Hepatocyte (in vitro differentiated cells): Measurements from ENCODE around the gene MPIG6B. TPM values are rescaled to one million over a fixed set of nuclear protein-coding genes. Genes with fewer than 3 reads are reported as not detected.
"Not testable (repeated sequence)": the region's sequence is repeated elsewhere in the genome, so short reads cannot be mapped to it uniquely, and the experiment has no call there.

ENCODE experiments used
- DNase-seq: peaks from one replicate; pipeline ENCODE4 v3.0.0-alpha.2; 2016; ENCODE audit warnings: low spot score
- H2AFZ ChIP-seq: fragments of 200-600 bp; sonication (generic); 2 replicates; pipeline ENCODE4 v1.6.0; 2016; ENCODE audit warnings: antibody characterized with exemption, mild to moderate bottlenecking
- H3K27ac ChIP-seq: fragments of 200-600 bp; sonication (generic); 2 replicates; pipeline ENCODE4 v1.5.1; 2016; ENCODE audit warnings: mild to moderate bottlenecking
- H3K27me3 ChIP-seq: fragments of 200-600 bp; sonication (generic); 2 replicates; pipeline ENCODE4 v1.6.1; 2016
- H3K36me3 ChIP-seq: fragments of 200-600 bp; sonication (generic); replicated peaks from 2 replicates; pipeline ENCODE4 v1.5.1; 2016; ENCODE audit warnings: low read depth; ENCODE audit not compliant: insufficient read depth
- H3K4me1 ChIP-seq: fragments of 200-600 bp; sonication (generic); 2 replicates; pipeline ENCODE4 v1.5.1; 2016; ENCODE audit warnings: mild to moderate bottlenecking, moderate library complexity; ENCODE audit not compliant: insufficient read depth
- H3K4me2 ChIP-seq: fragments of 200-600 bp; sonication (generic); 2 replicates; pipeline ENCODE4 v1.6.0; 2016
- H3K4me3 ChIP-seq: fragments of 200-600 bp; sonication (generic); 2 replicates; pipeline ENCODE4 v1.5.1; 2016; ENCODE audit warnings: mild to moderate bottlenecking
- H3K79me2 ChIP-seq: fragments of 200-600 bp; sonication (generic); 2 replicates; pipeline ENCODE4 v1.6.0; 2017; ENCODE audit warnings: mild to moderate bottlenecking
- H3K9me2 ChIP-seq: fragments of 200-600 bp; sonication (generic); replicated peaks from 2 replicates; pipeline ENCODE4 v1.6.0; 2017; ENCODE audit warnings: mild to moderate bottlenecking; ENCODE audit not compliant: insufficient read depth
- H3K9me3 ChIP-seq: fragments of 200-600 bp; sonication (generic); 2 replicates; pipeline ENCODE4 v1.5.1; 2016; ENCODE audit warnings: low read depth, mild to moderate bottlenecking
- H4K20me1 ChIP-seq: fragments of 200-600 bp; sonication (generic); 2 replicates; pipeline ENCODE4 v1.6.0; 2016; ENCODE audit warnings: mild to moderate bottlenecking; ENCODE audit not compliant: insufficient read depth, poor library complexity, severe bottlenecking
- CTCF ChIP-seq: fragments of 200-600 bp; sonication (generic); IDR thresholded peaks from 2 replicates; pipeline ENCODE4 v1.5.1; 2016; ENCODE audit warnings: antibody characterized with exemption, mild to moderate bottlenecking; ENCODE audit not compliant: poor library complexity
- EZH2 ChIP-seq: fragments of 200-600 bp; sonication (generic); IDR thresholded peaks from 2 replicates; pipeline ENCODE4 v1.6.1; 2016; ENCODE audit warnings: antibody characterized with exemption, mild to moderate bottlenecking, borderline replicate concordance
- EZH2phosphoT487 ChIP-seq: fragments of 200-600 bp; sonication (generic); IDR thresholded peaks from one replicate; pipeline ENCODE4 v1.6.1; 2018; ENCODE audit warnings: antibody characterized with exemption, mild to moderate bottlenecking, low read depth, moderate library complexity; ENCODE audit not compliant: unreplicated experiment, severe bottlenecking
- WGBS: methylation state at CpG from one replicate; pipeline ENCODE4 v1.1.6; 2016; ENCODE audit warnings: low lambda C conversion rate; ENCODE audit errors: missing lambda C conversion rate; 5-methylcytosine and 5-hydroxymethylcytosine counted together
- polyA plus RNA-seq: library from polyadenylated mRNA; unstranded; fragments of >200 nt; fragmentation: Nextera tagmentation; extraction: Ambion mirVana; gene quantifications from 2 replicates; pipeline ENCODE4 v1.2.1, GENCODE V29; 2016
- total RNA-seq: library from RNA; depleted of rRNA; stranded (reverse); fragments of >200 nt; gene quantifications from 2 replicates; pipeline ENCODE4 v1.2.3, GENCODE V29; 2014

MPIG6B gene
- total and polyA plus RNA-seq, 2 experiments from 2014 or later = not detected

- Histone ChIP-seq H3K36me3 (no peaks in the 10 kb centered on the region), H3K4me3 (no peak overlapping the region), H3K4me2 (no peak overlapping the region), H3K9me2 (no peaks in the 10 kb centered on the region), H4K20me1 (no peaks in the 10 kb centered on the region), H2AFZ (no peak overlapping the region), H3K27me3 (no peaks in the 10 kb centered on the region), H3K79me2 (peaks cover 1% of the 10 kb centered on the region), H3K9me3 (no peaks in the 10 kb centered on the region), H3K27ac (no peak overlapping the region), H3K4me1 (peaks cover 5% of the 10 kb centered on the region)
- DNase-seq = no peak
- no peak for TF ChIP-seq EZH2phosphoT487
- TF ChIP-seq CTCF = no peak
- no peak for TF ChIP-seq EZH2
- WGBS = 91% methylated on average over 8 of the region's 10 CpGs
Measured at GRCh38 chr6:31707701-31708100, 15.5 kb upstream of the MPIG6B start.

- WGBS = 99% methylated on average over 3 of the region's 3 CpGs
- DNase-seq = no peak
- H3K27me3 ChIP-seq = no peaks in the 10 kb centered on the region
- no peak overlapping the region for H3K4me2 ChIP-seq
- H3K36me3 ChIP-seq = no peaks in the 10 kb centered on the region
- no peaks in the 10 kb centered on the region for H4K20me1 ChIP-seq
- H3K4me1 ChIP-seq = peaks cover 5% of the 10 kb centered on the region
- no peak overlapping the region for H3K4me3 ChIP-seq
- H2AFZ ChIP-seq = no peak overlapping the region
- no peaks in the 10 kb centered on the region for H3K79me2 ChIP-seq
- no peaks in the 10 kb centered on the region for H3K9me3 ChIP-seq
- H3K27ac ChIP-seq = no peak overlapping the region
- no peak for TF ChIP-seq CTCF
- no peak for TF ChIP-seq EZH2
- no peak for TF ChIP-seq EZH2phosphoT487
- H3K9me2 ChIP-seq = no peaks in the 10 kb centered on the region
Measured at GRCh38 chr6:31708224-31708623, 14.9 kb upstream of the MPIG6B start.

DNA sequence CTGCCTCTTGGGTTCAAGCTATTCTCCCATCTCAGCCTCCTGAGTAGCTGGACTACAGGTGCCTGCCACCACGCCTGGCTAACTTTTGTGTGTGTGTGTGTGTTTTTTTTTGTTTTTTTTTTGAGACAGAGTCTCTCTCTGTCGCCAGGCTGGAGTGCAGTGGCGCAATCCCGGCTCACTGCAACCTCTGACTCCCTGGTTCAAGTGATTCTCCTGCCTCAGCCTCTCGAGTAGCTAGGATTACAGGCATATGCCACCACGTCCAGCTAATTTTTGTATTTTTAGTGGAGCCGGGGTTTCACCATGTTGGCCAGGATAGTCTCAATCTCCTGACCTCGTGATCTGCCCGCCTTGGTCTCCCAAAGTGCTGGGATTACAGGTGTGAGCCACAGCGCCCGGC, 14.0 kb upstream of the MPIG6B start:
- H3K4me1 ChIP-seq, H3K4me2 ChIP-seq, H2AFZ ChIP-seq, H4K20me1 ChIP-seq, H3K27me3 ChIP-seq, H3K9me3 ChIP-seq, H3K27ac ChIP-seq, H3K36me3 ChIP-seq, H3K4me3 ChIP-seq, H3K79me2 ChIP-seq, DNase-seq, H3K9me2 ChIP-seq: not testable (repeated sequence)
- 89% methylated on average over 11 of the region's 11 CpGs for WGBS

DNA sequence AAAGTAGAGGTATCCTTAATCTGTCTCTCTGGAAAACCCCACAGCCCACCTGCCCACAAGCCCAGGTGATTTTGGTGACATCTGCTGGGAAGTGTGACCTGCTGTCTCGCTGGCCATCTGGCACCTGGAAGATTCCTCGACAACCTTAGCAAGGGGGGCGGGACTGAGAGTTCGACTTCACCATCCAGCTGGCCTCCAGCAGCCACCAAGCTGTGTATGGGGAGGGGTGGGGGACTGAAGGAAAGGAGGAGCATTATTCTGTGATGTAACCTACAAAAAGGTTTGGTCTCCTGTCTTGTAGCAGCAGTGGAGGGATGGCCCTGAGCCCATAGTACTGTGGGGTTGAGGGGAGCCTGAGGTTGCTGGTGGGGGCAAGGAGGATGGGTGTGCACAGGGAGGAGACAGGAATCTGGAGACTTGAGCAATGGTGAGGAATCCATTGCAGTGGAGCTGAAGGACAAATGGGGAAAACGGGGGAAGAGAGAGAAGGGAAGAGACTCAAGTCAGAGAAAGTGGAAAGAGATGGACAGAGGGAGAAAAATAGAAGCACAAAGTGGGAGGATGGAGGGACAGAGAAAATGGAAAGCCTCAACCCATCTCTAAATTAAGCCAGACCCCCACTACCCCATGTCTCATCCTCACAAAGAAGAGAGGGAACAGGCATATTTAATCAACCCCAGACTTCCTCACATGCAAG, 12.5 kb upstream of the MPIG6B start:
- H3K4me3 ChIP-seq = no peak overlapping the region
- H3K27me3 ChIP-seq = no peaks in the 10 kb centered on the region
- TF ChIP-seq EZH2 = no peak
- no peak for TF ChIP-seq CTCF
- TF ChIP-seq EZH2phosphoT487 = no peak
- peaks cover 24% of the 10 kb centered on the region for H3K4me1 ChIP-seq
- H3K4me2 ChIP-seq = no peak overlapping the region
- H4K20me1 ChIP-seq = no peaks in the 10 kb centered on the region
- no peaks in the 10 kb centered on the region for H3K9me2 ChIP-seq
- no peaks in the 10 kb centered on the region for H3K9me3 ChIP-seq
- 58% methylated on average over 4 of the region's 5 CpGs for WGBS
- no peaks in the 10 kb centered on the region for H3K79me2 ChIP-seq
- no peak for DNase-seq
- no peak overlapping the region for H3K27ac ChIP-seq
- H2AFZ ChIP-seq = no peak overlapping the region
- H3K36me3 ChIP-seq = no peaks in the 10 kb centered on the region
